Stimulated activated CD4-positive, alpha-beta T cell treated with anti-CD3 and anti-CD28 coated beads, Interleukin-4, amount 100 ng/mL, for 48 hours (primary cell): ENCODE results near the gene SDF4.
"Not testable (repeated sequence)": the region's sequence is repeated elsewhere in the genome, so short reads cannot be mapped to it uniquely, and the experiment has no call there.

ENCODE experiments used
- DNase-seq, 2 donors: peaks; one replicate each; pipeline ENCODE4 v3.0.0-alpha.2; 2020; ENCODE audit warnings: low read depth in 2 of 2

The SDF4 gene

GRCh38 chr1:1198423-1199140 lies 33.2 kb downstream of the SDF4 start:
- DNase-seq = no peak

DNA sequence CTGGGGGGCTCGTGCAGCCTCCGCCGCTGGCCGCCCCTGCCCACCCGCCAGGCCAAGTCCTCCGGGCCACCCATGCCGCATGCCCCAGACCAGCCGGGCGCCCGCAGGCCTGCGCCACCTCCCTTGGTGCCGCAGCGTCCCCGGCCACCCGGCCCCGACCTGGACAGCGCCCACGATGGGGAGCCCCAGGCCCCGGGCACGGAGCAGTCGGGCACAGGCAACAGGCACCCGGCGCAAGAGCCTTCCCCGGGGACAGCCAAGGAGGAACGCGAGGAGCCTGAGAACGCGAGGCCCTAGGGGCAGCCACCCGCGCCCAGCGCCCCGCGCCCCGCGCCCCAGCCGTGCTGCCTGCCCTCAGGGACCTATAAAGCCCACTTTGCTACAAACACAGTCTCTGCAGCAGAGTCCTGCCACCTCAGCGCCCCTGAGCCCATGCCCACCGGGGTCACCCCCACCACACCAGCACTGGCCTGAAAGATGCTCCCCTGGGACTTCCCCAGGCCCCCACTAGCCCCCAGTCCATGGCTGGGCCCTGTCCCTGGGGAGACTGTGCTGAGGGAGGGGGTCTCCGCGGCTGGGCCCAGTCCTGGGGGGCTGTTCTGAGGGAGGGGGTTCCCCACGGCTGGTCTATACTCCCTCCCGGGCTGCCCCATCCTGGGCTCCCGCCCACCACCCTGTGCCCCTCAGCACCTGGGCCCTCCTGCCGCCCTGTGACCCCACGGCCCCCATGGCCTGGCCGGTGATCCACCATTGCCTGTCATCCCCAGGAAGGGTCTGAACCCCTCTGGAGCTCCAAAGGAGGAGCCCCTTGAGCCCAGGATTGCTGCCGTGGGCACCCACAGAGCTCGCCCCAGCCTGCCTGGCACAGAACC lies 34.0 kb downstream of the SDF4 start:
- no peak for DNase-seq

DNA sequence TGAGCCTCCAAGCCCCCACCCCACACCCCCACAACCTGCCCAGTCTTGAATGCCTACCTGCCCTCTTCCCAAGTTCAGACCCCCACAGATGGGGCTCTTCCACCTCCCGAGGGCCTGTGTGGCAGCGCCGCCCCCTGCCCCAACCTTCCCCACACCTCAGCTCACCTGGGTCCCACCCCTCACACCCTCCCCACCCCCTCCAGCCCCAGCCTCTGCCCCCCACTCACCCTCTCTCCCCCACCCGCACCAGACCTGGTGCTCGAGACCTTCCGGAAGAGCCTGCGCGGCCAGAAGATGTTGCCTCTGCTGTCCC lies 34.7 kb downstream of the SDF4 start:
- DNase-seq = no peak

DNA sequence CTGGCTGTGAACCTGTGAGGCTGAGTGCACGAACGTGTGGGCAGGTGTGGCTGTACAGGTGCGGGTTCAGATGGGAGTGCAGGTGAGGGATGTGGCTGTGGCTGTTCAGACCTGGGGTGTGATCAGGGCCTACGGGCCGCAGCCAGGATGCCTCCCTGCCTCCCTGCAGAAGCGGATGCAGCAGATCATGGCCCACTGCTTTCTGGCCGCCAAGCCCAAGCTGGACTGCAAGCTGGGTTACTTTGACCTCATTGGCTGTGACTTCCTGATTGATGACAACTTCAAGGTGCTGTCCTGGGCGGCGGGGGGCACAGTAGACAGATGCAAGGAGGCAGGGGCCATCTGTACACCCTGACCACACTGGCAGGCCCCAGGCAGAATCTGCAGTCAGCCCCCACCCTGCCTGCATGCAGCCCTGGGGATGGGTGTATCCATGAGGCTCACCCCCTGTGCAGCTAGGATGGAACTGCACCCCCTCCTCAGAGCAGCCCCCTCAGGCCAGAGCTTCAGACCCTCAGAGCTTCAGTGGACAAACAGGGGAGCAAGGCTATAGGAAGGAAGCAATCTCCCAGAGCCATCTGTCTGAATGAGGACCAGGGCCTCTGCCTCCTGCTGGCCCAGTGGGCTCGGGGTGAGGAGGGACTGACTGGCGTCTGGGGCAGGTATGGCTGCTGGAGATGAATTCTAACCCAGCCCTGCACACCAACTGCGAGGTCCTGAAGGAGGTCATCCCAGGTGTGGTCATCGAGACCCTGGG lies 35.2 kb downstream of the SDF4 start:
- no peak for DNase-seq

GRCh38 chr1:1195726-1196125 lies 36.1 kb downstream of the SDF4 start:
- DNase-seq = not testable (repeated sequence)

DNA sequence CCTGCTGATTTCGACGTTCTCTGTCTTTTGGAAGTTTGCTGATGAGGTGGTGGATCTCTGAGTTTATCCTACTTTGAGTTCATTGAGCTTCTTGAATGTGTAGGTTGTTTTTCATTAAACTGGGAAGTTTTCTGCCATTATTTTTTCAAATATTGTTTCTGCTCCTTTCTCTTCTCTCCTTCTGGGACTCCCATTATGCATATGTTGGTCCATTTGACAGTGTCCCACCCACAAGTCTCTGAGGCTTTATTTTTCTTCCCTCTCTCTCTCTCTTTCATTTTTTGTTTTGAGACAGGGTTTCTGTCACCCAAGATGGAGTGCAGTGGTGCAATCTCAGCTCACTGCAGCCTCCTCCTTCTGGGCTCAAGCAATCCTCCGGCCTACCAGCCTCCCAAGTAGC lies 37.1 kb downstream of the SDF4 start:
- DNase-seq = no peak

DNA sequence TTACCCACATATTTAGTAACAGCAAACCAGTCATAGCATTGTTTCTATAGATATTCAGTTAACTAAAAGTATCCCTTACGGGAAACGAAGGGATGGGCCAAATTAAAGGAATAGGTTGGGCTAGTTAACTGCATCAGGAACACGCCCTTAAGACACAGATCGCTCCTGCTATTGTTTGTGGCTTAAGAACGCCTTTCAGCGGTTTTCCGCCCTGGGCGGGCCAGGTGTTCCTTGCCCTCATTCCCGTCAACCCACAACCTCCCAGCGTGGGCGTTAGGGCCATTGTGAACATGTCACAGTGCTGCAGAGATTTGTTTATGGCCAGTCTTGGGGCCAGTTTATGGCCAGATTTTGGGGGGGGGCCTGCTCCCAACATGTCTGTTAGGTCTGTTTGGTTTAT lies 40.1 kb downstream of the SDF4 start:
- DNase-seq = no peak

GRCh38 chr1:1189111-1189510 lies 42.7 kb downstream of the SDF4 start:
- DNase-seq = no peak

DNA sequence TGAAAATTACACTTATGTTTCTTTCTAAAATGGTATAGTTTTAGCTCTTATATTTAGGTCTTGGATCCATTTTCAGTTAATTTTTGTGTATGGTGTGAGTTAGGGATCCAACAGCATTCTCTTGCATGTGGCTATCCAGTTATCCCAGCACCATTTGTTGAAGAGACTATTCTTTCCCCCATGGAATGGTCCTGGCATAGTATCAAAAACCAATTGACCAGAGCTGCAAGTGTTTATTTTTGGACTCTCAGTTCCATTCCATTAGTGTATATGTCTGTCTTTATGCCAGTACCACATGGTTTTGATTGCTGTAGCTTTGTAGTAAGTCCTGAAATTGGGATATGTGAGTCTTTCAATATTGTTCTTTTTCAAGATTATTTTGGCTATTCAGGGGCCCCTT lies 43.9 kb downstream of the SDF4 start:
- DNase-seq = no peak

GRCh38 chr1:1185101-1185765 lies 46.6 kb downstream of the SDF4 start:
- DNase-seq = no peak

- DNase-seq = no peak
Measured at GRCh38 chr1:1183833-1184775, 47.7 kb downstream of the SDF4 start.

DNA sequence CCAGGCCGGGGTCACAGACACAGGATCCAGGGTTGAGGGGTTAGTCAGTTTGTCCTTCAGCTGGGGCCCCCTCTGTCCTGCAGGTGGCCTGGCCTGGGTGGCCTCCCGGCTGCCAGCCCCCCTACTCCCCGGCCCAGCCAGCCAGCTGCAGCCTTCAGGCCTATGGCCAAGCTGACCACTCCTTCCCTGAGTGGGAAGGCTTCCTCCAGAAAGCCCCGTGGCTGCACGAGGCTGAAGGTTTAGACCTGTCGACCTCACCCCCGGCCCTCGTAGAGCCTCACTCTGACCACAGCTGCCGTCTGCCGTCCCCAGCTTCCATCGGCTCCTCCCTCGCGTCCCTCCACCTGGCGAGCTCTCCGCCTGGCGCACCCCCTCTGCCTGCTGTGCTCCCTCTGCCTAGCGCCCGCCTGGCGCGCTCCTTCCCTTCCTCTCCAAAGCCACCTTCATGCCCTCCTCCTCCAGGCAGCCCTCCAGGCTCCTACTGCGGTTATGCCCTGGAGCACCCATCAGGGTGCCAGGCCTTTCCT lies 48.5 kb downstream of the SDF4 start:
- DNase-seq = no peak

- DNase-seq = no peak
Measured at GRCh38 chr1:1182491-1183220, 49.1 kb downstream of the SDF4 start.

DNA sequence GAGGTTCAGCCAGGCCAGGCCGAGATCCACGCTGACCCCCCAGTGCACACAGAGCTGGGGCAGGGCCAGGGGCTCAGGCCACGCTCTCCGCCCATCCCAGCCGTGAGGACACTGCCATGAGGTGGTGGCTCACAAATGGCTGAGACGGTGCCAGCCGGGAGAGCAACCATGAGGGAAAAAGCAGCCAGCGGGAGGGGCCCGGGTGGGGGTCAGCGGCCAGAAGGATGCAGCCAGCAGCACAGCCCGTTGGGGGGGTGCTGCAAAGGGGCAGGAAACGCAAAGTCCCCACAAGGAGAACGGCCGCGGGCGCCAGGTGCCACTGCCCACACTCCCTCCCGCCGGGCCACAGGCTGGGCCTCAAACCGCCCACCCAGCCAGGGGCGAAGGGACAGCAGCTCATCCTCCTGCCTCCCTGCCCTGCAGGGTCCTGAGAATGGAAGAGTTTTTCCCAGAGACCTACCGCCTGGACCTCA lies 49.8 kb downstream of the SDF4 start:
- DNase-seq = no peak

- DNase-seq = no peak
Measured at GRCh38 chr1:1181129-1181937, 50.5 kb downstream of the SDF4 start.

GRCh38 chr1:1179983-1180861 lies 51.6 kb downstream of the SDF4 start:
- no peak for DNase-seq

DNA sequence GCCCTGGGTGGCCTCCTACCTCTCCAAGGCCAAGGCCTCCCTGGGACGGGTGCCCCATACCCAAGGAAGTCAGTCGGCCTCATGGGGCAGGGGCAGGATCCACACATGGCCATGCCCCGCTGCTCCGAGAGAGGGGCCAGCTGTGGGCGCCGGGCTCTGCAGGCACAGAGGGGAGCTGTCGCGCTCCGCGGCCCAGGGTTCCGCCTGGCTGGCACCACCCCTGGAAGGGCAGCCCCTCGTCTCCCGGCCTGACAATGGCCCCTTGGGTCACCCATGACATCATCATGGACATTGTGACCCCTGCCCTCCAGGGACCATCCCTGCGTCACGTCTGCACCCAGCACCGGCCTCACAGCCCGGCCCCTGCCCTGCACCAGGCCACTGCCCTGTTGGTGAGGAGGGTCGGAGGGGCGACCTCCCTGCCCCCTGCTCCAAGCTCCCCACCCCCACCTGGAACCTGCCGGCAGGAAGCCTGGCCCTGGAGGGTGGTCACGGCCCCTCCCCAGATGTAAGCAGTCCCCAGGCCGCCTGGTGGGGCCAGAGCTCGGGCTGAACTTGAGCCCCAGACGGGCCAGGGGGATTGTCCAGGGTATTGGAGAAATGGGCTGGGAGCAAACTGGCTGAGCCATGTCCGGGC lies 52.3 kb downstream of the SDF4 start:
- DNase-seq = no peak
